MM.1S (cell line): ENCODE results near the gene CYTH3.

ENCODE experiments used
- DNase-seq: peaks from one replicate; pipeline ENCODE4 v3.0.0-alpha.2; 2015
- H2AFZ ChIP-seq: fragments of 300-600 bp; sonication (generic); 2 replicates; pipeline ENCODE4 v1.6.0; 2016; ENCODE audit warnings: antibody characterized with exemption, low read length
- H3F3A ChIP-seq: fragments of 300-600 bp; sonication (generic); 2 replicates; pipeline ENCODE4 v1.6.1; 2016; ENCODE audit warnings: mild to moderate bottlenecking, antibody characterized with exemption, low read length, moderate library complexity, mixed read lengths; ENCODE audit not compliant: insufficient read depth
- H3K27ac ChIP-seq: fragments of 300-600 bp; sonication (generic); 2 replicates; pipeline ENCODE4 v1.5.1; 2016; ENCODE audit warnings: mild to moderate bottlenecking, low read length
- H3K27me3 ChIP-seq: fragments of 300-600 bp; sonication (generic); replicated peaks from 2 replicates; pipeline ENCODE4 v1.6.0; 2016; ENCODE audit warnings: low read length; ENCODE audit not compliant: insufficient read depth
- H3K36me3 ChIP-seq: fragments of 300-600 bp; sonication (generic); replicated peaks from 2 replicates; pipeline ENCODE4 v1.6.1; 2016; ENCODE audit warnings: mild to moderate bottlenecking, low read length, mixed read lengths; ENCODE audit not compliant: insufficient read depth
- H3K4me1 ChIP-seq: fragments of 300-600 bp; sonication (generic); 2 replicates; pipeline ENCODE4 v1.6.1; 2016; ENCODE audit warnings: low read length, mixed read lengths
- H3K4me2 ChIP-seq: fragments of 300-600 bp; sonication (generic); 2 replicates; pipeline ENCODE4 v1.6.0; 2016; ENCODE audit warnings: low read depth, low read length
- H3K4me3 ChIP-seq: fragments of 300-600 bp; sonication (generic); 2 replicates; pipeline ENCODE4 v1.5.1; 2016; ENCODE audit warnings: low read length, mixed read lengths
- H3K79me2 ChIP-seq: fragments of 300-600 bp; sonication (generic); 2 replicates; pipeline ENCODE4 v1.6.1; 2016; ENCODE audit warnings: mixed run types, low read length, mixed read lengths
- H3K9ac ChIP-seq: fragments of 300-600 bp; sonication (generic); 2 replicates; pipeline ENCODE4 v1.6.1; 2016; ENCODE audit warnings: low read length, mixed read lengths
- H3K9me2 ChIP-seq: fragments of 300-600 bp; sonication (generic); replicated peaks from 2 replicates; pipeline ENCODE4 v1.6.1; 2016; ENCODE audit warnings: mild to moderate bottlenecking, low read length, mixed read lengths; ENCODE audit not compliant: insufficient read depth
- H3K9me3 ChIP-seq: fragments of 300-600 bp; sonication (generic); replicated peaks from 2 replicates; pipeline ENCODE4 v1.6.1; 2016; ENCODE audit warnings: mild to moderate bottlenecking, low read length, mixed read lengths; ENCODE audit not compliant: insufficient read depth
- H4K20me1 ChIP-seq: fragments of 300-600 bp; sonication (generic); 2 replicates; pipeline ENCODE4 v1.6.1; 2016; ENCODE audit warnings: mild to moderate bottlenecking, low read length, moderate library complexity, mixed read lengths; ENCODE audit not compliant: insufficient read depth
- CTCF ChIP-seq: fragments of 300-600 bp; sonication (generic); IDR thresholded peaks from 2 replicates; pipeline ENCODE4 v1.5.1; 2016; ENCODE audit warnings: antibody characterized with exemption, low read length, mixed read lengths
- EZH2 ChIP-seq: fragments of 300-600 bp; sonication (generic); optimal IDR thresholded peaks from 2 replicates; pipeline ENCODE3; 2017; ENCODE audit warnings: low read depth, mild to moderate bottlenecking, antibody characterized with exemption, low read length, mixed read lengths
- EZH2phosphoT487 ChIP-seq: fragments of 300-600 bp; sonication (generic); IDR thresholded peaks from 2 replicates; pipeline ENCODE4 v1.6.1; 2018; ENCODE audit warnings: antibody characterized with exemption, low read length

CYTH3 gene

GRCh38 chr7:6221340-6222319 lies 50.8 kb downstream of the CYTH3 start:
- H3K27me3 ChIP-seq: no peaks in the 10 kb centered on the region
- H3K4me3 ChIP-seq: no peak overlapping the region
- no peaks in the 10 kb centered on the region for H4K20me1 ChIP-seq
- no peaks in the 10 kb centered on the region for H3K36me3 ChIP-seq
- no peaks in the 10 kb centered on the region for H3F3A ChIP-seq
- no peak overlapping the region for H3K27ac ChIP-seq
- H3K9me3 ChIP-seq: no peaks in the 10 kb centered on the region
- no peaks in the 10 kb centered on the region for H3K9me2 ChIP-seq
- H3K4me2 ChIP-seq: no peak overlapping the region
- no peak overlapping the region for H3K9ac ChIP-seq
- no peaks in the 10 kb centered on the region for H3K4me1 ChIP-seq
- TF ChIP-seq EZH2 (no peak), EZH2phosphoT487 (no peak), CTCF (no peak)
- no peak for DNase-seq
- no peak overlapping the region for H2AFZ ChIP-seq
- H3K79me2 ChIP-seq: peaks cover 42% of the 10 kb centered on the region

GRCh38 chr7:6218329-6218728 lies 54.1 kb downstream of the CYTH3 start:
- no peaks in the 10 kb centered on the region for H4K20me1 ChIP-seq
- H3K4me2 ChIP-seq: no peak overlapping the region
- no peaks in the 10 kb centered on the region for H3K9me2 ChIP-seq
- no peaks in the 10 kb centered on the region for H3K27me3 ChIP-seq
- TF ChIP-seq CTCF: no peak
- no peak for TF ChIP-seq EZH2
- no peak for TF ChIP-seq EZH2phosphoT487
- DNase-seq: no peak
- H3K4me3 ChIP-seq: no peak overlapping the region
- H2AFZ ChIP-seq: no peak overlapping the region
- no peaks in the 10 kb centered on the region for H3K36me3 ChIP-seq
- H3K27ac ChIP-seq: no peak overlapping the region
- H3K79me2 ChIP-seq: peaks cover 42% of the 10 kb centered on the region
- no peaks in the 10 kb centered on the region for H3K4me1 ChIP-seq
- no peaks in the 10 kb centered on the region for H3K9me3 ChIP-seq
- H3K9ac ChIP-seq: no peak overlapping the region
- no peaks in the 10 kb centered on the region for H3F3A ChIP-seq

GRCh38 chr7:6212008-6212407 lies 60.4 kb downstream of the CYTH3 start:
- H4K20me1 ChIP-seq: no peaks in the 10 kb centered on the region
- H3K4me3 ChIP-seq: no peak overlapping the region
- no peaks in the 10 kb centered on the region for H3F3A ChIP-seq
- H2AFZ ChIP-seq: no peak overlapping the region
- DNase-seq: no peak
- H3K27me3 ChIP-seq: no peaks in the 10 kb centered on the region
- no peak for TF ChIP-seq EZH2
- TF ChIP-seq CTCF: no peak
- no peak for TF ChIP-seq EZH2phosphoT487
- H3K9me2 ChIP-seq: no peaks in the 10 kb centered on the region
- no peak overlapping the region for H3K27ac ChIP-seq
- H3K79me2 ChIP-seq: peaks cover 47% of the 10 kb centered on the region
- no peak overlapping the region for H3K4me2 ChIP-seq
- no peaks in the 10 kb centered on the region for H3K36me3 ChIP-seq
- H3K9ac ChIP-seq: no peak overlapping the region
- no peaks in the 10 kb centered on the region for H3K9me3 ChIP-seq
- H3K4me1 ChIP-seq: no peaks in the 10 kb centered on the region
